ENCODE data around the gene LSM12.
"Not testable (repeated sequence)": the region's sequence is repeated elsewhere in the genome, so short reads cannot be mapped to it uniquely, and the experiment has no call there.

Gene LSM12

GRCh38 chr17:44039829-44040635 lies 26.4 kb downstream of the LSM12 start:
- no peak for DNase-seq

- peak; percentile 17 to 60 for DNase-seq
Observed at GRCh38 chr17:44038604-44039011, 27.9 kb downstream of the LSM12 start.

GRCh38 chr17:44037471-44037870 lies 29.0 kb downstream of the LSM12 start:
- DNase-seq, result no peak

- not testable (repeated sequence) for DNase-seq
Observed at GRCh38 chr17:44034688-44035087, 31.8 kb downstream of the LSM12 start.

- peak in 1 of 2 donors; percentile 12 for DNase-seq
Observed at GRCh38 chr17:44033861-44034408, 32.5 kb downstream of the LSM12 start.

- no peak for DNase-seq
Observed at GRCh38 chr17:44030482-44030881, 36.0 kb downstream of the LSM12 start.

GRCh38 chr17:44029736-44030135 lies 36.7 kb downstream of the LSM12 start:
- DNase-seq, result no peak

GRCh38 chr17:44024853-44025252 lies 41.6 kb downstream of the LSM12 start:
- DNase-seq, result no peak

GRCh38 chr17:44024271-44024663 lies 42.2 kb downstream of the LSM12 start:
- no peak for DNase-seq

- no peak for DNase-seq
Observed at GRCh38 chr17:44023545-44024270, 42.8 kb downstream of the LSM12 start.

GRCh38 chr17:44022246-44022645 lies 44.2 kb downstream of the LSM12 start:
- DNase-seq, result peak in 1 of 2 donors; percentile 37

GRCh38 chr17:44021227-44021626 lies 45.2 kb downstream of the LSM12 start:
- not testable (repeated sequence) for DNase-seq

GRCh38 chr17:44014437-44015172 lies 51.9 kb downstream of the LSM12 start, which contains the start of gene TMEM101:
Gene TMEM101 (minus strand): TSS chr17:44014963. CDS start chr17:44014952, 11 bp downstream.
- DNase-seq, result peak; percentile 85 to 94

GRCh38 chr17:44014133-44014436 lies 52.4 kb downstream of the LSM12 start:
- DNase-seq, result no peak

- no peak for DNase-seq
Observed at GRCh38 chr17:44012874-44013273, 53.6 kb downstream of the LSM12 start.

- no peak for DNase-seq
Observed at GRCh38 chr17:44012391-44012790, 54.1 kb downstream of the LSM12 start.

GRCh38 chr17:44011876-44012275 lies 54.6 kb downstream of the LSM12 start:
- DNase-seq, result no peak

- no peak for DNase-seq
Observed at GRCh38 chr17:44010966-44011647, 55.4 kb downstream of the LSM12 start.

- no peak for DNase-seq
Observed at GRCh38 chr17:44008205-44008909, 58.1 kb downstream of the LSM12 start.

GRCh38 chr17:44007346-44008204 lies 58.9 kb downstream of the LSM12 start:
- peak; percentile 27 to 43 for DNase-seq

Measured in inflammatory macrophage treated with lipopolysaccharide for 1 hour (primary cell).